H1 (cell line): ENCODE measurements around the gene RCOR2.

Source experiments
- CBX8 ChIP-seq: fragments of 300-800, 300-1000 bp; sonication (generic); IDR thresholded peaks from 2 replicates; pipeline ENCODE4 v1.7.1; 2016; ENCODE audit warnings: low read depth, low read length, borderline replicate concordance
- CEBPB ChIP-seq: IDR thresholded peaks from 2 replicates; pipeline ENCODE4 v1.6.1; 2012; ENCODE audit warnings: low read depth, low read length
- CREB1 ChIP-seq: IDR thresholded peaks from 2 replicates; pipeline ENCODE4 v1.6.1; 2012; ENCODE audit warnings: inconsistent platforms
- CTCF ChIP-seq, 3 experiments: IDR thresholded peaks; 1 replicate in 2 of 3; 2 replicates in 1 of 3; pipeline versions ENCODE4 v1.5.1 to v1.6.1; 2011; ENCODE audit warnings: low read length in 3 of 3, mild to moderate bottlenecking in 3 of 3, inconsistent platforms in 2 of 3, low read depth in 1 of 3, moderate library complexity in 1 of 3; ENCODE audit not compliant: insufficient read depth in 1 of 3; ENCODE audit errors: control extremely low read depth in 1 of 3
- EZH2 ChIP-seq: fragments of 200-600 bp; sonication (generic); IDR thresholded peaks from 2 replicates; pipeline ENCODE4 v1.7.1; 2012; ENCODE audit warnings: low read depth, mild to moderate bottlenecking, moderate library complexity, low read length, inconsistent platforms; ENCODE audit not compliant: severe bottlenecking
- JUN ChIP-seq: IDR thresholded peaks from 2 replicates; pipeline ENCODE4 v1.6.1; 2011; ENCODE audit warnings: low read depth, mild to moderate bottlenecking, improper control_type of control experiment, low read length
- JUND ChIP-seq: IDR thresholded peaks from 2 replicates; pipeline ENCODE4 v1.6.1; 2011; ENCODE audit warnings: mild to moderate bottlenecking, improper control_type of control experiment, low read length
- POLR2A ChIP-seq, 2 experiments: IDR thresholded peaks; 1 replicate in 1 of 2; 2 replicates in 1 of 2; pipeline ENCODE4 v1.6.1; 2011; ENCODE audit warnings: low read depth in 2 of 2, low read length in 2 of 2, mild to moderate bottlenecking in 2 of 2; ENCODE audit errors: control extremely low read depth in 1 of 2
- POLR2AphosphoS5 ChIP-seq: IDR thresholded peaks from 2 replicates; pipeline ENCODE4 v1.6.1; 2011; ENCODE audit warnings: low read depth, low read length
- TAF1 ChIP-seq: IDR thresholded peaks from 2 replicates; pipeline ENCODE4 v1.6.1; 2011; ENCODE audit warnings: mild to moderate bottlenecking, low read depth, low read length
- TCF12 ChIP-seq: IDR thresholded peaks from 2 replicates; pipeline ENCODE4 v1.6.1; 2011; ENCODE audit warnings: low read depth, mild to moderate bottlenecking, low read length
- USF2 ChIP-seq: IDR thresholded peaks from 2 replicates; pipeline ENCODE4 v1.6.1; 2011; ENCODE audit warnings: low read length, improper control_type of control experiment

GRCh38 chr11:63903884-63904283, 13.1 kb downstream of the RCOR2 start:
- TF ChIP-seq POLR2A (IDR thresholded peaks at IDR 0.05; ENCODE audit: control extremely low read depth in 1 of 2, low read depth in 2 of 2, low read length in 2 of 2) (no peak), CTCF (IDR thresholded peaks at IDR 0.05; ENCODE audit: control extremely low read depth in 1 of 3, insufficient read depth in 1 of 3, low read depth in 1 of 3, low read length in 3 of 3) (no peak), CEBPB (no peak), CBX8 (no peak), POLR2AphosphoS5 (no peak), USF2 (no peak), TAF1 (no peak), JUN (no peak), JUND (no peak), CREB1 (no peak), TCF12 (no peak), EZH2 (no peak)
